Heart left ventricle (tissue), 13 donors: ENCODE measurements around the gene MYLK3.

ENCODE experiments used
- POLR2A ChIP-seq, 2 donors: fragments of 450-650 bp; IDR thresholded peaks; one replicate each; pipeline ENCODE4 v1.6.1; 2017; ENCODE audit warnings: antibody characterized with exemption in 2 of 2, mild to moderate bottlenecking in 2 of 2, moderate library complexity in 2 of 2
- TF ChIP-seq, protein P1 (sequence below), 12 donors: fragments of 200-600 bp; sonication (generic) in 4 of 12; IDR thresholded peaks; one replicate each; pipeline versions ENCODE4 v1.5.0 to v1.8.0; 2018 to 2022; ENCODE audit warnings: antibody characterized with exemption in 12 of 12, mild to moderate bottlenecking in 5 of 12
- donor health status: ischemic (EF 13 %, LVEDD 7.1; RV severe dilation, severe dysfunction).
- donor health status: DM: no; HTN: yes; CAD: no.
- donor health status: DM: no; HTN: no; CAD: no.
- donor health status: ischemic (EF 25% LVEDD 6.9; RV normal size, moderate dysfunction).
- donor health status: ischemic (EF 25% LVEDD 5.7; RV mildly dilated, moderate dysfunction).
- donor health status: ischemic (EF 35%, LVEDD 5.7; RV mildly dilated, moderate dysfunction).
- donor health status: nonischemic (EF 11% LVEDD 7.7; RV severe dilation, severe dysfunction).
- donor health status: DM: yes; HTN: yes; CAD: no.
- donor health status: PGD.
- donor health status: ischemic (EF 29% LVEDD 5.4; RV normal size, mild dysfunction).
- donor health status: nonischemic (EF 23%, LVEDD 6.1; RV moderate dilation, normal function).

DNA sequence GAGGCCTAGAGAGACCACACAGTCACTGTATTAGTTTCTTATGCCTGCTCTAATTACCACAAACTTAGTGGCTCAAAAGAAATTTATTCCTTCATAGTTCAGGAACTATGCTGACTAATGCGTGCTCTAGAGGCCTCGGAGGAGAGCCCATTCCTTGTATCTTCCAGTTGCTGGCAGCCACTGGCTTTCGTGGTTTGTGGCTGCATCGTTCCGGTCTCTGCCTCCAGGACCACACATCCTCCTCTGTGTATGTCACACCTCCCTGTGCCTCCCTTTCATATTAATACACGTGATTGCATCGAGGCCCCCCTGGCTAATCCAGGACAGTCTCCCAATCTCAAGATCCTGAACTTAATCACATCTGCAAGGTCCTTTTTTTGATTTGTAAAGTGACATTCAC lies 16.9 kb upstream of the MYLK3 start:
- TF ChIP-seq, protein P1, sequence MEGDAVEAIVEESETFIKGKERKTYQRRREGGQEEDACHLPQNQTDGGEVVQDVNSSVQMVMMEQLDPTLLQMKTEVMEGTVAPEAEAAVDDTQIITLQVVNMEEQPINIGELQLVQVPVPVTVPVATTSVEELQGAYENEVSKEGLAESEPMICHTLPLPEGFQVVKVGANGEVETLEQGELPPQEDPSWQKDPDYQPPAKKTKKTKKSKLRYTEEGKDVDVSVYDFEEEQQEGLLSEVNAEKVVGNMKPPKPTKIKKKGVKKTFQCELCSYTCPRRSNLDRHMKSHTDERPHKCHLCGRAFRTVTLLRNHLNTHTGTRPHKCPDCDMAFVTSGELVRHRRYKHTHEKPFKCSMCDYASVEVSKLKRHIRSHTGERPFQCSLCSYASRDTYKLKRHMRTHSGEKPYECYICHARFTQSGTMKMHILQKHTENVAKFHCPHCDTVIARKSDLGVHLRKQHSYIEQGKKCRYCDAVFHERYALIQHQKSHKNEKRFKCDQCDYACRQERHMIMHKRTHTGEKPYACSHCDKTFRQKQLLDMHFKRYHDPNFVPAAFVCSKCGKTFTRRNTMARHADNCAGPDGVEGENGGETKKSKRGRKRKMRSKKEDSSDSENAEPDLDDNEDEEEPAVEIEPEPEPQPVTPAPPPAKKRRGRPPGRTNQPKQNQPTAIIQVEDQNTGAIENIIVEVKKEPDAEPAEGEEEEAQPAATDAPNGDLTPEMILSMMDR (IDR thresholded peaks at IDR 0.05), result no peak
- no peak for TF ChIP-seq POLR2A (IDR thresholded peaks at IDR 0.05)
